Dermis microvascular lymphatic vessel endothelial cell (primary cell): ENCODE measurements around the gene RNF141. TPM values are rescaled to one million over a fixed set of nuclear protein-coding genes. Genes with fewer than 3 reads are reported as not detected.

Source experiments
- DNase-seq, 2 donors: peaks; one replicate each; pipeline versions ENCODE4 v3.0.0 to v3.0.0-alpha.2; 2010; ENCODE audit warnings: low read depth in 2 of 2
- total RNA-seq: library from RNA; depleted of rRNA; stranded (reverse); fragments of >200 nt; gene quantifications from 2 replicates; pipeline ENCODE4 v1.2.1, GENCODE V29; 2014

Gene RNF141
- total RNA-seq, 1 donor from 2014 or later: 38.0 TPM

DNA sequence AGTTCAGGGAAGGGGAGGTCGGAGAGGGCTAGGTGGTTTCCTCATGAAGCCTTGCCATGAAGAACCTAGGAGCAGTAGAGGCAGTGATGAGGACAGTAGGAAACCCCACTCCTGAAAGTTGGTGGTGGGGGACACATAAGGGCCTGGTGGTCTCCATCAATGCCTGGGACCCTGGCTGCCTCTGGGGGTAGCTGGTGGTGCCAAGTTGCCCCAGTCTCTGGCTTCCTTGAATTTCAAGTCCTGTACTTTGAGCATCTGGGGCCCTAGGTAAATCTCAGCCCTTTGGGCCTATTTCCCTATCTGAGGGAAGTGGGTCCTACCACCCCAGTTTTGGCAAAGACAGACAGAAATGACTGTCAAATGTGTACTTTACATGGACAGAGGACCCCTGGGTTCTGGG lies 57.8 kb downstream of the RNF141 start:
- DNase-seq: no peak

DNA sequence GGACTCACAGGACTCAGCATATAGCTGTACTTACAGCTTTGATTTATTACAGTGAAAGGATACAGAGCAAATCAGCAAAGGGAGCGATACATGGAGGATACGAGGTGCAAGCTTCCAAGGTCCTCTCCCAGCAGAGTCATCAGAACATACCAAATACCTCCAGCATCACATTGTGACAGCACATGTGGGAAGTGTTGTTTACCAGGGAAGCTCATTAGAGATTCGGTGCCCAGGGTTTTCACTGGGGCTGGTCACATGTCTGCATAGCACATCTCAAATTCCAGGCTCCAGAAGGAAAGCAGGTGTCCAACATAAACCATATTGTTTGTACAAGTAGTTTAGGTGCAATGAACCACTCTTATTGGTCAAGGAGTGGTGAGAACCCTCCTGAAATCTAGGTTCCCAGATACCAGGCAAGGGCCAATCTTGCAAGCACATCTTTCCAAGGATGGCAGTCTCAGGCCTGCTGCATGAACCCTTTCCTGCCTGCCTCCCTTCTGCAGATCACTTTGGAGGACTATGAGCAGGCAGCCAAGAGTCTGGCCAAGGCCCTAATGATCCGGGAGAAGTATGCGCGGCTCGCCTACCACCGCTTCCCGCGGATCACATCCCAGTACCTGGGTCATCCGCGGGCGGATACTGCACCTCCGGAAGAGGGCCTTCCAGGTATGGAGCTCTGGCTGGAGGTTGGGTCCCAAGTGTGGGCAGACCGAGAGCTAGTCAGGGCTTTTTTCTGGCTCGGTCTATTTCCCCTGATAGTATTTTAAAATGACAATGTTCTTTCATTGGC lies 59.2 kb downstream of the RNF141 start:
- no peak for DNase-seq

DNA sequence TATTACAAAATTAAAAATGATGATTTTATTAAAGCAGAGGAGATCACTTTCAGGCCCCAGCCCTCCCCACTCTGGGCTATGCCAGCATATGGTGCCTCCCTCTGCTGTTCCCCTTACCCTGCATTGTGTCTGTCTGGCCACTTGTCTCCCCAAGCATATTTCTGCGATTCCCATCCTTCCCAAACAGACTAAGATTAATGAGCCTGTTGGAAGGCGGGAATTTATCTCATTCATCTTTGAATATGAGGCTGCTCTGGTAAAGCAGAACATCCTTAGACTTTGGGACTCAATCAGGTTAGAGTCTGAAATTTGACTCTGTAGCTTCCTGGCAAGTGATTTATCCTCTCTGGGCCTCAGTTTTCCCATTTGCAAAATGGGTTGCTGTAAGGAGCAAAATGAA lies 60.2 kb downstream of the RNF141 start:
- DNase-seq: no peak

DNA sequence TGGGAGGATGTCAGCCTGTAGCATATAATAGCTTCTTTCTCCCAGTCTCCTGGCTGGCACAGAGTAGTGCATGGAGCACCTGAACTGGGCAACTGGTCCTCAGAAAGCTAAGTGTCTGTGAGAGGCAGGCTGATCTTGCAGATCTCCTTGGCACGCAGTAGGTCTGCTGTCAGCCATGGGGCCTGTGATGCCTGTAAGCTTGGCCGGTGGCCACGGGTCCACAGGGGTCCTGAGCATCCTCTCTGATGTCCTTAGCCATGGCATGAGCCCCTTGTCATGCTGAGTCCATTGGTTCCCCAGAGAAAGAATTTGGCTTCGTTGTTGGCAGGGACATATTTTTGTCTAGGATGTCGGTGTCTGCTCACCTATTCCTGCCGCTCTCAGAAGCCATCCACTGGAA lies 61.0 kb downstream of the RNF141 start:
- DNase-seq: no peak

DNA sequence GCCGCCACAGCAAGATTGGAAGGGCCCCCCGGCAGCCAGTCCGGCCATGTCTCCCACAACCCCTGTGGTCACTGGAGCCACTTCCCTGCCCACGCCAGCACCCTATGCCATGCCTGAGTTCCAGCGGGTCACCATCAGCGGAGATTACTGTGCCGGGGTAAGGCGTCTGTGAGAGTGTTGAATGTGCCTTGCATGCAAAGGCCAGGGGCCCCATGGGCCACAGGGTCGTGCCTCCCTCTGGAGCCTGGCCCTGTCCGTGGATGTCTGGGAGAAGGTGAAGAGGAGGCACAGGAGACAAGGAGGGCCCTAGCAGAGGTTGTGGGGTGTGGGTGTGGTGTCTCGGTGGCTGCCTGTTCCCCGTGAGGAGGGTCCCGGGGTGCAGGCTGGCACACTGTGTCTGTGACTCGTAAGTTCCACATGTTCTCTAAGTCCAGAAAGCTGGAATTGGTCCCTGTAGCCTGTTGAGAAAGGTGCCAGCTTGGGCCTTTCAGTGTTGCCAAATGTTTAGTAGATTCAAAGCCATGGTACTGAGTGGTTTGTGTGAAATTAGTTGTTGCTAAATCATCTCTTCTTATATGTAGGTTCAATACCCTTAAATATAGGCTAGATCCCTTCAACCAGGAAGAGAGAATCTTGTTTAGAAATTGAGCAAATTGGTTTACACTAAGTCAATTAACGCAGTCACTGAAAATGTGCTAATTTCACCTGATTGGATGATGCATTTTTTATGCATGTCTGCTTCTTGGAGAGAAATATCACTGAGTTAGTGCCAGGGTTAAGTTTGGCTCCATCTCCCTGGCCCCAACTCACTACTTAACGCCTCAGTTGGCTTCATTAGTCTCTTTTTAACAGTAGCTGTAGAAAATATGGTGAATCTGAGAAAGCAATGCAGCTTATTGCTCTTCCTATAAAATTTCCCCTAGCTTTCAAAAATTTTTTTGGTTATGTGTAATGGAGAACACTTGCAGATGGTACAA lies 62.1 kb downstream of the RNF141 start:
- DNase-seq: no peak

DNA sequence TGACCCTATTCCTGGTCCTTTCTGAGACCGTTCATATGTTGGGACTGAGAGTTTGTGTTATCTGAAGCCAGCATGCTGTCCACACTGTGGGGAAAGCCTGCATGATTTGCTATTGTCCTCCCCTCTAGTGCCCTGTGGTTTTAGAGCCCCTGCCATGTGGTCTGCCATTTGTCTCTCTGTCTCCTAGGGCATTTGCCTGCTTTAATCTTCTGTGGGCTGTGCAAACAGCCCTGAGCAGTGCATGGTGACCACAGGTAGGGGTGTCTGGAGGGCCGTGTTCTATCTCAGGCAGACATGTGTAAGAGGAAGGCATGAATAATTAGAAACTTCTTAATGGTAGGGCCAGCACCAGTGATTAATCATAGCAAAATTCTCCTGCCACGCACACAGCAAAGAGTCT lies 62.9 kb downstream of the RNF141 start:
- no peak for DNase-seq

DNA sequence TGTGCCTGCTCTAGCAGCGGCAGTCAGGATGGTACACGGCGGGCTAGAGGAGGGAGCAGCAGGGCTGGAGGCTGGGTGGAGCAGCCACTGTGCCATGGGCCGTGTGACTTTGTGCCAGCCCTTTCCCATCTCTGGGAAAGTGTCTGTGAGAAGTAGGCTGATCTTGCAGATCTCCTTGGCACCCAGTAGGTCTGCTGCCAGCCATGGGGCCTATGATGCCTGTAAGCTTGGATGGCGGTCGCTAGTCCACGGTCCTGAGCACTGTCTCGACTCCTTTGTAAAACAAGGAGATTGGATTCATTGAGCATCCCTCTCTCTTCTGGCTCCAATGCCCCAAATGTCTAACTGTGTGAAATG lies 63.3 kb downstream of the RNF141 start:
- no peak for DNase-seq

DNA sequence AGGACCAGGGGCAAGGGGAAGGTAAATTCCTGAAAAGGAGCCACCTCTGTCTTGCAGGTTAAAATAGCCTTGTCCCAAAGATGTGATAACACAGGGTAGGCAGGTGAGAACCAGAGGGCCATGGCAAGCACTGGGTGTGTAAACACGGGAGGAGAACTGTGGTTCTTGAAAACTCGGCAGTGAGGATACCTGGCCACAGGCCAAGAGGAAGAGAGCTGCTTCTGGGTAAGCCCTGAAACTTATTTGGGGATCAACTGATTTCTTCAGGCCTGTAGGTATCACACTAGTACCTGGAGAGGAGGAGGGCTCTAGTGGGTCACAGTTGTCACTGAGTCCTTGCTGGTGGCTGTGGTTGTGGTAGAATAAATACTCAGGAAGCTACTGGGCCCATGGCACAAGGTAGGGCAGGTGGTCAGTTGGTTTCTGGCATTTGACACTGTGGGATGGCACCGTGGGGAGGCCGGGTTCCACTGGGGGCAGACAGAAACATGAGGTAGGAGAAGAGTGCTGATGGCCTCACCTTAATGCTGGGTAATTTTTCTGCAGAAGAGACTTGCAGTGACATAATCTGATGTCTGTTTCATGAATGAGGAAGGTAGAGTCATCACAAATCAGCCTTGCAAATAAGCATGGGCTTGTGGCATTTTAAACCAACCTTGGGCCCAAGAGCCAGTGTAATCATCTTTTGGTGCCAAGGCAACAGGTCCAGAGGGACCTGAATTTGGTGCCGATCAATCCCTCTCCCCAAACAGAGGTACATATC lies 63.9 kb downstream of the RNF141 start:
- DNase-seq: no peak

DNA sequence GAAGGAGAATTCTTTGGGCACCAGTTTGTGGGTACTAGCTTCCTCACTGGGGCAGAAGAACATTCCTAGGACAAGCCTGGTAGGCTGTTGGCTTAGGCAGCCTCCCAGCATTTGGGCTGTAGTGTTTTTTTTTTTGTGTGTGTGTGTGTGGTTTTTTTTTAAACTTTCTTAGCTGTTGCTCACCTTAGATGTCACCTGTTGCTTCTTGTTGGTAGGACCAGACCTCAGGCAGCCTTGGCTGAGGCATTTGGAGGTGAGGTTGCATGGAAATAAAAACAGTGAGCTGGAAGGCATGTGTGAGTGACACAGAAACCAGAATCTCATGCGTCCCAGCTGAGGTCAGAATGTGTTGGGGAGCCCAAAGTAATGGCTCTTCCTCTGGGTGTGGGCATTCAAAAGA lies 64.6 kb downstream of the RNF141 start:
- DNase-seq: no peak

DNA sequence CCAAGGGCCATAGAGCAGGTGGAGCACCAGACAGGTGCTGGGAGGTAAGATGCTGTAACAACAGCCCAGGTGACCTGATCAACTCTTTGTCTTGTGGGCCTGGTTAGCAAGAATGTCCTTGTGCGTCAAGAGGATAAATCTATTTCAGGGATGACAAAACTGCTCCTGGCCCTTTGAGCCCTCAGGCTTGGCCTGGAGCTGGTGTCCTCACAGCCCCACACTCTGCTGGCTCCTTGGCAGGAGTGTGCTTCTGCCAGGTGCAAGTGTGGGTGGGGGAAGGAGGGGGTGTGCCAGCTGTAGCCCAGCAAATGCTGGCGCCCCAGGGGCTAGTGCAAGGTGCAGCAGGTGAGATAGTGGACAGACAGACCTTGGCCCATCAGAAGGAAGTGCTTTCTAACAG lies 66.4 kb downstream of the RNF141 start:
- no peak for DNase-seq

DNA sequence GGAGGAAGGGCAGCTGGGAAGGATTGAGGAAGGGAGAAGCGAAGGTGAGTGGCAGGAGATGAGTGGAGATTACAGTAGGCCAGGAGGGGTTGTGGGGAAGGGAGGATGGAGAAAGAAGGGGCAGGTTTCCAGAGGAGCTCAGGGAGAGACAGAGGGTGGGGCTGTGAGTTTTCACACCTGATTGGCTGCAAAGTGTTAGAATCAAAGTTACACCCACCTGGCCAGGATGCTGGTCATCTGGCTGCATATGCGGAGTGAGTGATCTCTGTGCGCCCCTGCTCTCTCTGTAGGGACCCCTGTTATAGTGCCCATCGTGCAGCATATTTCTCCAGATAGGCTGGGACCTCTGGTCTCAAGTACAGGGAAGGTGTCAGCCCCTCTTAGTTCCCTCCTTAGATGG lies 67.6 kb downstream of the RNF141 start:
- DNase-seq: no peak

DNA sequence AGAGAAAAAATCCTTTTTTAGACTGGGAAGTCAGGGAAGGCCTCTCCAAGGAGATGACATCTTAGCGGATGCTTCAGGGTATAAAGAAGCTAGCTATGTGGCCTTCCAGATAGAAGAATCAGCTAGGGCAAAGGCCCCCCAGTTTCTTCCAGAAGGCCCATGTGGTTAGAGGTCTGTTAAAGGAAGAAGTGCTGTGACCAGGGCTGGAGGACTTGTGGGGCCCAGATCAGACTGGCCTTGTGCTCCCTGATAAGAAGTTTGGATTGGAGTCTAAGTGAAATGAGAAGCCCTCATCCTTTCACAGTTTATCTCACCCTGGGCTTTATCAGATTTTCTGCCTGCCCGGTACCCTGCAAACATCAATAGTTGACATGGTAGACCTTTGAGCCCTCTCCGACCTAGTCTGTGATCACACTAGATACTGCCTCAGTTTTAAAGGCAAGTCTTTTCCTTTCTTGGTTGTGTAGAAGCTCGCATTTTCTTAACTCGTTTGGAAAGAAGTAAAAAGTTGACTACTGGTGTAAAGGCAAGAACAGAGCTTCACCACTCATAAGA lies 78.2 kb downstream of the RNF141 start:
- no peak for DNase-seq

Other genes with a start within 250 kb of the RNF141 start
- 31.7 and 49.2 TPM in 2 replicates for gene SBF2, start 247.0 kb downstream of the RNF141 start, total RNA-seq
- 137 and 314 TPM in 2 replicates for gene ADM, start 236.1 kb downstream of the RNF141 start, total RNA-seq
- 1.3 and 3.5 TPM in 2 replicates for gene AMPD3, start 85.9 kb downstream of the RNF141 start, total RNA-seq
- gene LYVE1, start 27.5 kb upstream of the RNF141 start, total RNA-seq: 62.0 and 441 TPM in 2 replicates
- 0.39 and 0.63 TPM in 2 replicates for gene IRAG1, start 152.6 kb upstream of the RNF141 start, total RNA-seq
- 26.1 and 30.0 TPM in 2 replicates for gene CTR9, start 210.1 kb upstream of the RNF141 start, total RNA-seq